ENCODE results near the gene EVX2. TPM values are rescaled to one million over a fixed set of nuclear protein-coding genes. Genes with fewer than 3 reads are reported as not detected.

The EVX2 gene
- total RNA-seq, 6 experiments from 2014 or later: not detected

GRCh38 chr2:176027806-176028205 is 56.0 kb downstream of the EVX2 start:
- Histone ChIP-seq H3K36me3 (no peaks in the 10 kb centered on the region), H3K27ac (no peak overlapping the region), H3K4me3 (no peak overlapping the region), H3K9me3 (no peaks in the 10 kb centered on the region), H3K4me1 (no peaks in the 10 kb centered on the region), H3K27me3 (no peaks in the 10 kb centered on the region)
- DNase-seq (no peak), ATAC-seq (no peak)
- TF ChIP-seq CTCF (IDR thresholded peaks at IDR 0.05) (no peak), POLR2A (IDR thresholded peaks at IDR 0.05) (no peak)
- intact Hi-C loops (cut with DNase I): no loop called here
- 55% methylated on average over 2 of the region's 2 CpGs for WGBS (ENCODE audit: insufficient coverage, low coverage, low lambda C conversion rate, missing lambda C conversion rate)

Other genes with a start within 250 kb of the EVX2 start
- 10 to 100 TPM; 12.9 to 30.7 (median 22.2) TPM for gene LNPK, start 81.7 kb downstream of the EVX2 start, total RNA-seq
- not detected for gene HOXD13, start 8.8 kb upstream of the EVX2 start, total RNA-seq
- not detected for gene HOXD12, start 15.8 kb upstream of the EVX2 start, total RNA-seq
- gene HOXD11, start 23.3 kb upstream of the EVX2 start, total RNA-seq: not detected
- gene HOXD10, start 32.8 kb upstream of the EVX2 start, total RNA-seq: not detected
- gene HOXD9, start 38.8 kb upstream of the EVX2 start, total RNA-seq: under 1 TPM in 1 of 6 experiments, not detected in 5; 0.25 TPM
- gene HOXD8, start 45.7 kb upstream of the EVX2 start, total RNA-seq: under 1 TPM in 1 of 6 experiments, not detected in 5; 0.74 TPM
- gene HOXD4, start 67.6 kb upstream of the EVX2 start, total RNA-seq: not detected
- not detected for gene HOXD3, start 73.3 kb upstream of the EVX2 start, total RNA-seq
- gene HOXD1, start 104.7 kb upstream of the EVX2 start, total RNA-seq: not detected
- 10 to 100 TPM in 4 of 6 experiments, 1 to 10 TPM in 2; 7.7 to 29.3 (median 11.1) TPM for gene MTX2, start 185.5 kb upstream of the EVX2 start, total RNA-seq